ENCODE results near the gene DOCK11. TPM values are rescaled to one million over a fixed set of nuclear protein-coding genes. Genes with fewer than 3 reads are reported as not detected.

Gene DOCK11
- total RNA-seq, 1 donor from 2014 or later = 3.3 TPM

DNA sequence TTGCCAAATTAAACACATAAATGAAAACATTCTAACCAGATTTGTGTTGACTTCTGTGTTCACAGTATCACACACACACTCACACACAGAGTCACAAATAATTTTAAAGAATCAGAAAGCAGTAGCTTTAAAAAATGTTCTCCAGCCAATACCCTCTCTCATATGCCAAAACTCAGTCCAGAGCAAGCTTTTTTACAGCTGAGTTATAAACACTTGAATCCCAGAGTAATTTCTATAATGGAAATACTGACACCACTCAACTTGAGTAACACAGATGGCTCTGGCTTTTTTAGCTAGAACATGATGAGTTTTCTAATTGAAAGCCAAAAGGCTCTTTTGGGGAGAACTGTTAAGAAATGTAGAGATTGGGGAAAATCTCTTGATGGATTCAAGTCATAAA, 100.8 kb downstream of the DOCK11 start:
- intact Hi-C loops (cut with micrococcal nuclease) = no loop called here
- peak; percentile 14 for ATAC-seq
- DNase-seq = no peak

DNA sequence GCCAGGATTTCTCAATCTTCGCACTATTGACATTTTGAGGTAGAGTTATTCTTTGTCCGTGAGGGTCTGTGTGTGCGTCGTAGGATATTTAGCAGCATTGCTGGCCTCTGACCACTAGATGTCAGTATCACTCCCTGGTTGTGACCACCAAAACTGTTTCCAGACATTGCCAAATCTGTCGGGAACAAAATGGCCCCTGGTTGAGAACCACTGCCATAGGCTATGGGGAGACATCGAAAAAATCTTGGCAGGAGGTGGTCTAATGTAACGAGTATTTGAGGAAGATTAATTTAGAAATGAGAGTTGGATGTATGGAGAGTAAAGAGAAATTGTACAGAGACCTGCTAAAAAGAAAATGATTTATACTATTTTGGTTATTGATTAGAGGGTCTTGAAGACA, 108.4 kb downstream of the DOCK11 start:
- ATAC-seq (peak; percentile 67), DNase-seq (no peak)
- intact Hi-C loops (cut with micrococcal nuclease) = no loop called here

DNA sequence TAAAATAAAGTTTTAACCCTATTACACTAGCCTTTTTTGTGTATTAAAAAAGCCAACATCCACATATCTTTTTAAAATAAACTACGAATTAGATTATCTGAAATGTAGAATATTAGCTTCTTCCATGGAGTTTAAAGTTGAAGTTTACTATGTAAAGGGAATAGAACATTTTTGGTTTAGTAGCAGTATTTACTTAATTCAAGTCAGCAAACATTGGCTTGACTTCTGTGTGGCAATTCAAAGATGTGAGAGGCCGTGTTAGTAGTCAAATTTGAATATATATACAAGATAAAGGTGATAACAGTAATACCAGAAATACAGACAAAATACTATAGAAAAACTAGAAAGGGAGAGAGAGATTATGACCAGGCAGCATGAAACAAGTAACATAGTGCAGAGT, 116.7 kb downstream of the DOCK11 start:
- intact Hi-C loops (cut with micrococcal nuclease) = no loop called here
- DNase-seq (no peak), ATAC-seq (no peak)

DNA sequence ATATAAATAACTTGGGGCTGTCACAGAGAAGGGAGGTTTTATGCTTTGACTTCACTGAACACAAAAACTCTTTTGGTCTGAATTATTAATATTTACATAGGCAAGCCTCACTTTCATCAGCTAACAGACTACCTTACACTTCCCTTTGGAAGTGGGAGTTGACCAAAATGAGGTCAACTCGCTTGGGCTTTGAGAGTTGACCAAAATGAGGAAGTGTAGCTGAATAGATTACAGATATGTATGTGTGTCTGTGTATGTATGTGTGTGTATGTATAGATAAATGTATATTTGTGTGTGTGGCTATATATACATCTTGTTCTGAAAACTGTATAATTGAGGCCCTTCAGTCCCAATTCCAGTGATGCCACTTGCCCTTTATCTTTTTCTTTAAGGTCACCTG, 118.5 kb downstream of the DOCK11 start:
- no peak for ATAC-seq
- DNase-seq = no peak
- intact Hi-C loops (cut with micrococcal nuclease) = no loop called here

DNA sequence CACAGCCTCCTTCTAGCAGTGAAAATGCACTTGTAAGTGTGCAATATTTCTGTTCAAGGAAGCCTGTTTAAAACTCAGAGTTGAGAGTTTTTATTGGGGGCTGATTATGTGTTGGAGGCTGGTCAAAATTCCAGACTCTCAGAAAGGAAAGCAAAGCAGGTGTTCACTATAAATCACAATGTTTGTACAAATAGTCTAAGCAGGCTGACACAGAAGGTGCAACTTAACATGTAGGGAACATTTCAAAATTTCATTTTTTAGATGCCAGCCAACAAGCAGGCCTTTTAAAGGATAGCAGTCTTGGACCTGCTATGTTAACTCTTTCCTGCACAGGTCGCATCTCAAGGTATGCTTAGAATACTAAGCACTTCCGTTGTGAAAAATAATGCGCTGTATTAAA, 119.5 kb downstream of the DOCK11 start:
- ATAC-seq (no peak), DNase-seq (no peak)
- intact Hi-C loops (cut with micrococcal nuclease) = no loop called here

DNA sequence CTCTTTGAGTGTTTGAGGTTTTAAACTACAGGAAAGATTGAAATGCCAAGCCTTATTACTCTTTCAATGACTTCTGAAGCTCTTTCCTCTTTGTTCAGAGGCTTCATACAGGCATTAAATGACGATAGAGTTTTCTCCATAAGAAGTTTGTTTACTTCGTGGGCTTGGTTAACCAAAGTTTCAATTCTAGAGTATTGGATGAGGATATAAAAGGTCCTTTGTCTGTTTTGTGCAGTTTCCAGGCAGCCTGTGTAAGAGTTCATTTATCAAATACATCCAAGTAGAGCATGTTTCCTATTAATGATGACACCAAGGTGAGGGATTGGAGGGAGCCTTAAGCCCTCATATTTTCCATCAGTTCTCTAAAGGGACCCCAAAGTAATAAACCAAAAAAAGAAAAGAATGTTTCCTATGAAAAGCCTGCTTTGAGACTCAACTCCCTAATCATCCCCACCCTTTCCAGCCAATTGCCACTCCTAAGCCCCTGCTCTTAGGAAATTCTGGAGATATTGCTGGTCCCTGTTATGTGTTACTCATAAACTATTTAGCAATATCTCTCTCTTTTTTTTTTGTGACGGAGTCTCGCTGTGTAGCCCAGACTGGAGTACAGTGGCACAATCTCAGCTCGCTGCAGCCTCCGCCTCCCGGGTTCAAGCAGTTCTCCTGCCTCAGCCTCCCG, 125.6 kb downstream of the DOCK11 start:
- DNase-seq (no peak), ATAC-seq (no peak)
- intact Hi-C loops (cut with micrococcal nuclease) = no loop called here

DNA sequence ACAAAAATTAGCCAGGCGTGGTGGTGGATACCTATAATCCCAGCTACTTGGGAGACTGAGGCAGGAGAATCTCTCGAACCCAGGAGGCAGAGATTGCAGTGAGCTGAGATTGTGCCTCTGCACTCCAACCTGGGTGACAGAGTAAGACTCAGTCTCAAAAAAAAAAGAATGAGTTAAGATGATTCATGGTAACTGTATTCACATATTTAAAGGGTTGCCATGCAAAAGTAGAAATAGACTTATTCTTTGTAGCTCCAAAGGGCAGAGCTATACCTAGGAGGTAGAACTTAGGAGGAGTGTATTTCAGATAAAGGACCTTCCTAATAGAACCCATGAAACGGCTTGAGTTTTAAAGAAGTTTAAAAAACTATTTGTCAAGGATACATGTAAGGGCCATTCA, 127.4 kb downstream of the DOCK11 start:
- intact Hi-C loops (cut with micrococcal nuclease) = no loop called here
- DNase-seq (no peak), ATAC-seq (no peak)

DNA sequence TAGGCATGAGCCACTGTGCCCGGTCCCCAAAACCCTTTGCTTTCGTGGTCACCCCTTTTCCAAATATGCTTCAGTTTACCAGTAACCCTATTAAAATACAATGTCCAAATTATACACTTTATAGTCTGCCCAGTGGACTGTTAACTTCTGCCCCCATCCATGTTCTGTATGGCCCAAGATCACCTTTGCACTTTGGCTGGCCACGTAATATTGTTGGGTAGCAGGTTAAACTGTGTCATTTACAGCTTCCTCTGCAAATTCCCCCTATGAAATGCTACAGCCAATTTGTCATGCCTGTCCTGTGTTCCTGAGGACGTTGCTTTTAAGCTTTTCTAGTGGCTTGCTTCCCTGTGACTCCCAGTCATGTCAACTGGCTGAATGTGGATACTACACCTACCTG, 130.7 kb downstream of the DOCK11 start:
- no peak for DNase-seq
- ATAC-seq = no peak
- intact Hi-C loops (cut with micrococcal nuclease) = no loop called here

DNA sequence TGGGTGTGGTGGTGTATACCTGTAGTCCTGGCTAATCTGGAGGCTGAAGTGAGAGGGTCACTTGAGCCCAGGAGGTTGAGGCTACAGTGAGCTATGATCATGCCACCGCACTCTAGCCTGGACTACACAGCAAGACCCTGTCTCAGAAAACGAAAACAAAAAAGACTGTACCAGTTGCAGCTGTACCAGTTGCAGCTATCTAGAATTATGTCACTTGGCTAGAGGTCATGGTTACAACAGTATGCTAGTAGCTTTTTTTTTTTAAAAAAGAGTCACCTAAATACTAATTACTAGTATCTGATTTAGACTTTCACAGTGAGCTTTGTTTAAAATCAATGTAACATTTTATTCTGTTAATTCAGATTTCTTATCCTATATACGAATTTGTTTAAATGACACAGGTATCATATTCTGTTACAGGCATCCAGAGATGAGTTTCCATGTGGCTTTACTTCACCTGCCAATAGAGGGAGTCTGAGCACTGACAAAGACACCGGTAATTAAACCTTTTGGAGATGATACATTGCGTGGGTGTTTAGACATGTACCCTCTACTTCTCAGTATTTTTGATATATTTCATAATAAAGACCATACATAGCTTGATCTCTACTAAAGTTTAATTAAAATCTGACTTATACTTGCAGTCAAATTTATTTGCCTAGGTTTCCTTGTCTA, 131.6 kb downstream of the DOCK11 start:
- ATAC-seq = no peak
- DNase-seq = no peak
- intact Hi-C loops (cut with micrococcal nuclease) = no loop called here

DNA sequence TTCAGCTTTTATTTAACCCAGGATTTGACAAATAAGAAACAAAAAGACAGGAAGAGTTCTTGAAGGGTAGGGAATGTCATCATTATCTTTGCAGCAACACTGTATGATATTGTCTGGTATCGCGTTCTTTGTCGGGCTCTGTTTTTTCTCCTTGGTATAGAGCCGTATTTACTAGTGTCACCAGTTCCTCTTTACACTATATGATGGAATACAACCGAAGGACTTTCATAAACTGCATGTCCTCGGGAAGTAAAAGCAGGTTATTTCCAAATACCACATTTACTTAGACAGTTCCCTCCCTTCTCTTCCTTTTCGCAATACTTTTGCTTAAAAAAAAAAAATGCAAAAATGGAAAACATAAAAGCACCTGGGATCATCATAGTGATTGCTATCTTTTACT, 135.2 kb downstream of the DOCK11 start:
- ATAC-seq = no peak
- DNase-seq = no peak
- intact Hi-C loops (cut with micrococcal nuclease) = no loop called here

DNA sequence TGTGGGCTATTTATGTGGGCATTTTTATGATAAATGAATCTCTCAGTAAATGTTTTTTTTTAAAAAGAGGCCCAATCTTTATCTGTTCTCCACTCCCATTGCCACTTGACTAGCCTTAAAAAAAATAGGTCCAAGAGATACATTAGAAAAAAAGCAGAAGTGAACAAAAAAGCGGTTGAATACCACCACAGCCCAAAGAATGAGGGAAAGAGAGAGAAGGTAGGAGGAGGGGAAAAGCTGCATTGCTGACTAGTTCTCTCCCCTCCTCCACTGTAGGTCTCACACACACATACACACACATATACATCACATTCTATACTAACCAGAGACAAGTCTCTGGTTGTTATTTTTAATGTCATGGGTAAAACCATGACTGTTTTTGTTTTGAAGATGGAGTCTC, 136.0 kb downstream of the DOCK11 start:
- no peak for ATAC-seq
- DNase-seq = no peak
- intact Hi-C loops (cut with micrococcal nuclease) = no loop called here

DNA sequence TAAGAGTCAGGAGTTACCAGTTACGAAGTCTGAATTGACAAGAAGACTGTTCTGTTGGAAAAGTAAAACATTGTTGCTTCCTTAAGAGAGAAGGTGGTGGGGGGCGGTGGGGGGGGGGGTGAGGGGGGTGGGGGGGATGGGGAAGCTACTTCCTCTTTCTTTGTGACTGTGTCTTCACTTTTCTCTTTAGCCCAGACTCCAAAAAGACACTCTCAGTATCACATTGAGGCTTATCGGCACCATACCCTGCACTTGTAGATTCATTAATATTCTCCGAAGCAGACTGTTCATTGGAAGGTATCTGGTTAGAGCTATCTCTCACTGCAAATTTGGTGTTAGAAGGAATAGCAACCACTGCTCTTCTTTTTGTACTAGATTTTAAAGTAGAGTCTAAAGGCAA, 137.2 kb downstream of the DOCK11 start:
- no peak for ATAC-seq
- intact Hi-C loops (cut with micrococcal nuclease) = no loop called here
- no peak for DNase-seq

DNA sequence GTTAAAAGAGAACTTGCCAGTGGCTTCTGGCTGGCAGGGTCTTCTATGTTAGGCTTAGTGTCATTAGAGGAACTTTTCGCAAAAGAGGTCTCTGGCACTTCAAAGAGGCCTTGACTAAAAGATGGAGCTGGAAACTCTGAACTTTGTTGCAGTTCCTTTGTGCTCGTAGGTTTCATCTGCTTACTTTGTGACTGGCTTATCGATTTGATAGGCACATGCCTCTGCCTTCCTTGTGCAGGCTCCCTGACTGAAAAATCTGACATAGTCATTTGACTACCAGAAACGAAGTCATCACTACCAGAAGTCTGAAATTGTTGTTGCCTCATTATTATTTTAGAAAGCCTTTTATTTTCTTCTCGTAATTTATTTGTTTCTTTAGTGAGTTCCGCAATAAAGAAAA, 137.9 kb downstream of the DOCK11 start:
- intact Hi-C loops (cut with micrococcal nuclease) = no loop called here
- DNase-seq (no peak), ATAC-seq (no peak)

DNA sequence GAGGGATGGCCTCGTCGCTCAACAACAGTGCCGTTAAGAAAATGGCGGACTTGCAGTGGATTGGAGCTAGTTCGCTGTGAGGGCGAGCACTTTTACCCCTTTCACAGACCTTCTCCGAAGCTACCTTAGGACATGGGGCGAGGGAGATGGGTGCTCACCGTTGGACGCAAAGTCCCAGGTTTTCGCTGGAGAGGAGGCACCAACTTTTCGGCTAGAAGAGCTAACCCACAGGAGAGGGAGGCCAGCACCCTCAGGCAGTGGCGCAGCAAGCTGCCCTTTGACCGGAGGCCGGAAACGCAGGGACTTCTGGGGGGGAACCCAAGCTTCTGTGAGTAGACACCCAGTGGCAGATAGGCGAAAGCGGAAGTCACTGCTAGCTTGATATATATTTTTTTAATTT, 138.7 kb downstream of the DOCK11 start:
- intact Hi-C loops (cut with micrococcal nuclease) = no loop called here
- no peak for ATAC-seq
- no peak for DNase-seq

DNA sequence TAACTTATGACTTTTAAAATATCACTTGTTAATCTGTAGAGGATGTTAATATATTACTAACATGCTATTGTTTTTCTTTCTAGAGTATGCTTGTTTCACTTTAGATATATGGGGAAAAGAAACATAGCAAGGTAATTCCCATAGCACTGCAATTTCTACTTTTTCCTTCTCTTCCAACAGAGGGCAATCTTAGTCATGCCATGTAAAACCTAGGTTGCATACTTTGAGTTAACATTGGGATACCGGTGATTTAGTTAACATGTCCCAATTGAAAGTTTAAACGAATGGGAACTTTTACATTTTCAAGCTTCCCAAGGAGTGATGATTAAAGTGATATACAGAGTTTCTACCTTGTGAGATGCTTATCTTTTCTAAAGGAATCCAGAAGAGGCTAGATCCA, 142.4 kb downstream of the DOCK11 start:
- DNase-seq (no peak), ATAC-seq (no peak)
- intact Hi-C loops (cut with micrococcal nuclease) = no loop called here

DNA sequence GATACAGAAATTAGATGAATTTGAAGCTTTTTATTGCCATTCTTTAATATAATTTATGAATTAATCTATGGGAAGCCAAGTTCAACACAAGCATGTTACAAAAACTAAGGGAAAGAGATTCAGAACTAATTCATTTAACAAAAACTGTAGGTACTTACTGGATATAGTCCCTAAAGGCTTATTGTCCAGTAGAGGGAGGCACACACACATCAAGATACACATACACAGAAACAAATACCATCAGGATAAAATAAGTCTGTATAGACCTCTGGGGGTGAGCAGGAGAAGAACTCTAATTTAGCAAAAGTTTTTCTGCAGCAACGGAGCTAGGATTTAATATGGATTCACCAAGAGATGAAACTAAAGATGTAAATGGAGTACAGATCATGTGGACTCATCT, 148.8 kb downstream of the DOCK11 start:
- ATAC-seq (no peak), DNase-seq (no peak)
- intact Hi-C loops (cut with micrococcal nuclease) = loop anchor here (10.0 kb wide), 1 partner anchor 160 kb away; no protein-coding TSS in a partner anchor

DNA sequence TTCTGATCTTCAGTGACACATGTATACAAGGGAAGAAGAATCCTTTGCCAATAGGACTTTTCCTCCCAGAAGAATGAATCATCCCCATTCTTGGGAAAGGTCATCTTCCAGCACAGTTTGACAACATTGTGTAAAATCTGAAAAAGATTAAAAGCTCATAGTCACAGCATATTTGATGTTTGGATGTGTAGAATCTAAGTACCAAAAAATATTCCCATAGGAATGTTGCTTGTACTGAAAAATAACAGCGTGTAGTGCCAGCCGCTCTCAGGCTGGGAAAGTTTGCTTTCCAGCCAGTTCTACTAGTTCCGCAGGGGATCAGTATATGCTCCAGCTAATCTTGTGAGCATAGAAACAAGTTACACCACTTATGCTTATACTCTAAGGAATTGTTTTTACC, 157.1 kb downstream of the DOCK11 start:
- DNase-seq (no peak), ATAC-seq (no peak)
- intact Hi-C loops (cut with micrococcal nuclease) = no loop called here

DNA sequence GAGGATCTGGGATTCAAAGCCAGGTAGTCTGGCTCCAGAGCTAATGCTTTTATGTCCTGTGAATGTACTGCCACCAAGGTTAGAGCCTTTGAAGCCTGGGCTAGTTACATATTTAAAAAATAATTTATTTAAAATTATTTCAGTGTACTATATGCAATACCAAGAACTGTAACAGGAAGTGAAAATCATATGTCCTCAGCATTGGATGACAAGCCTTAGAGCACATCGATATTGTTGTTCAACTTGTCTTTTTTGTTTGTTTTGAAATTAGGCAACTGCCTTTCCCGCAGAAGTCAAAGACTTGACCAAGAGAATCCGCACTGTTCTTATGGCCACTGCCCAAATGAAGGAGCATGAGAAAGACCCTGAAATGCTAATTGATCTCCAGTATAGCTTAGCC, 158.7 kb downstream of the DOCK11 start:
- intact Hi-C loops (cut with micrococcal nuclease) = no loop called here
- no peak for DNase-seq
- no peak for ATAC-seq

DNA sequence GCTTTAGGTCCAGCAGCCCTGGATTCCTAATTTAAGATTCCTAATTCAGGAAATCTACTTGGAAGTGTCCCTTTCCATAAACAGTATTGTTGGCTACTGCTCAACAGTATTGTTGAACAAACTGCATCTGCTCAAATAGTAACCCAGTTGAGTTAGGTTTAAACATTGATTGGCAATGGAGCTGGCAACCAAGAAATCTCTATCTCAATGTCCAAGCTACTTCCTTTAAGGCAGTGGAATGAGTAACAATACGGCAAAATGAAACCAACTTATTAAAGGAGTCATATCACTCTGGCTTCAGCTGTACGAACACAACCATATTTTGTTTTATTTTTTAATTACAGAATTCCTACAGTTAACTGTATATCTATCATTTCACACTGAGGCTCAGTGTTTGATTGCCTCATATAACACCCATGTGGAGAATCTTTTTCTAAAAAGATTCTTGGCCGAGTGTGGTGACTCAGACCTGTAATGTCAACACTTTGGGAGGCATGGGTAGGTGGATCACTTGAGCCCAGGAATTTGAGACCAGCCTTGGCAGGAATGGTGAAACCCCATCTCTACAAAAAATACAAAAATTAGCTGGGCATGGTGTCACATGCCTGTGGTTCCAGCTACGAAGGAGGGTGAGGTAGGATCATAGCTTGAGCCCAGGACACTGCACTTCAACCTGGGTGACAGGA, 160.1 kb downstream of the DOCK11 start:
- no peak for ATAC-seq
- no peak for DNase-seq
- intact Hi-C loops (cut with micrococcal nuclease) = no loop called here

DNA sequence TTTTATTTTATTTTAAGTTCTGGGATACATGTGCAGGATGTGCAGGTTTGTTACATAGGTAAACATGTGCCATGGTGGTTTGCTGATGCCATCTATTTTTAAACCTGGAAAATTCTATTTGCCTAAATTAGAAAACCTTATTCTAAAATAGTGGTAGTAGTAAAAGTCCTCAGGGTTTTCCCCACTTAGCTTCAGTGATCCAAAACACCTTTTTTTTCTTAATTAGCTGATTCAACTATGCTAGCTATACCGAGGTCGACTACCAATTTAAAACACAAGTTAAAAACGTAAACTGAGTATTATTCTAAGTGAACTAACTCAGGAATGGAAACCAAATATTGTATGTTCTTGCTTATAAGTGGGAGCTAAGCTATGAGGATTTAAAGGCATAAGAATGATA, 161.8 kb downstream of the DOCK11 start:
- intact Hi-C loops (cut with micrococcal nuclease) = no loop called here
- no peak for ATAC-seq
- DNase-seq = no peak

DNA sequence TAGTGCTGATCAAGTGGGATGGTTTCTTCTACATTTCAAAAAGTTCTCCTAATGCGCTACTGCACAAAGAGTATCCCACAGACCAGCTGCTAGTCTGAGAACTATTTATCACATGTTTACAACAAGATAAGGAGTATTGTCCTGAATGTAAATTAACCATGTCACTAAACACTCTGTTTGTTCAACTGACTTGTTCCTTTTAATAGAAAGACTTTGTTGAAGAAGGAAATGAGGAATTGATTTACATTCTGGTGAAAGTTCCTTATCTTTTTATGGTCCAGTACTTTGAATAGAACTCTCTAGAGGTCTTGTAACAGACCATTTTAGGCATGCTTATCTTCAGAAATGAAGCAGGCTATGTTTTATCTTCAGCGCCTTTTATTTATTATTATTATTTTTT, 164.5 kb downstream of the DOCK11 start:
- intact Hi-C loops (cut with micrococcal nuclease) = no loop called here
- DNase-seq = no peak
- ATAC-seq = no peak

Measured in left ventricle myocardium superior (tissue), 1 donor.